Fibroblast of mammary gland (primary cell): ENCODE measurements around the gene TICAM1.
"Not testable (repeated sequence)": the region's sequence is repeated elsewhere in the genome, so short reads cannot be mapped to it uniquely, and the experiment has no call there.

Source experiments
- DNase-seq: peaks from one replicate; pipeline ENCODE4 v3.0.0-alpha.2; 2010; ENCODE audit warnings: low read depth
- H3K4me3 ChIP-seq: 2 replicates; pipeline ENCODE4 v1.5.1; 2011; ENCODE audit warnings: low read depth, mild to moderate bottlenecking, low read length, moderate library complexity; ENCODE audit not compliant: control insufficient read depth
- TF ChIP-seq, protein P1 (sequence below): conservative IDR thresholded peaks from 2 replicates; pipeline ENCODE4 v1.5.1; 2011; ENCODE audit warnings: low read depth, low read length, inconsistent platforms; ENCODE audit not compliant: control insufficient read depth, insufficient read depth

Gene TICAM1

DNA sequence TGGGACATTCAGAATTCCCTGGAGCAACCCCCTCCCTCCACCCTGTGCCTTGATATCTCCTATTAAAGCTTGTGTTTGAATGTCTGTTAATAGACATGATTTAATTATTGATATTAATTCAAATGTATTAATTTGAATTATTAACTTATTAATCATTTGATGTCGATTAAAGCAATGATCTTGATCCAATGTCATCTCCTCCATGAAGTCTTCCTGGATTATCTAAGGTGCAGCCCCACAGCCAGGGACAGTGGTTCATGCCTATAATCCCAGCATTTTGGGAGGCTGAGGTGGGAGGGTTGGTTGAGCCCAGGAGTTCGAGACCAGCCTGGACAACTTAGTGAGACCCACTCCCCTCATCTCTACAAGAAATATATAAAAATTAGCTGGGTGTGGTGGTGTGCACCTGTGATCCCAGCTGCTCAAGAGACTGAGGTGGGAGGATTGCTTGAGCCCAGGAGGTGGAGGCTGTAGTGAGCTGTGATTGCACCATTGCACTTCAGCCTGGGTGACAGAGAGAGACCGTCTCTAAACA, 30.4 kb downstream of the TICAM1 start:
- no peak overlapping the region for H3K4me3 ChIP-seq
- TF ChIP-seq, protein P1, sequence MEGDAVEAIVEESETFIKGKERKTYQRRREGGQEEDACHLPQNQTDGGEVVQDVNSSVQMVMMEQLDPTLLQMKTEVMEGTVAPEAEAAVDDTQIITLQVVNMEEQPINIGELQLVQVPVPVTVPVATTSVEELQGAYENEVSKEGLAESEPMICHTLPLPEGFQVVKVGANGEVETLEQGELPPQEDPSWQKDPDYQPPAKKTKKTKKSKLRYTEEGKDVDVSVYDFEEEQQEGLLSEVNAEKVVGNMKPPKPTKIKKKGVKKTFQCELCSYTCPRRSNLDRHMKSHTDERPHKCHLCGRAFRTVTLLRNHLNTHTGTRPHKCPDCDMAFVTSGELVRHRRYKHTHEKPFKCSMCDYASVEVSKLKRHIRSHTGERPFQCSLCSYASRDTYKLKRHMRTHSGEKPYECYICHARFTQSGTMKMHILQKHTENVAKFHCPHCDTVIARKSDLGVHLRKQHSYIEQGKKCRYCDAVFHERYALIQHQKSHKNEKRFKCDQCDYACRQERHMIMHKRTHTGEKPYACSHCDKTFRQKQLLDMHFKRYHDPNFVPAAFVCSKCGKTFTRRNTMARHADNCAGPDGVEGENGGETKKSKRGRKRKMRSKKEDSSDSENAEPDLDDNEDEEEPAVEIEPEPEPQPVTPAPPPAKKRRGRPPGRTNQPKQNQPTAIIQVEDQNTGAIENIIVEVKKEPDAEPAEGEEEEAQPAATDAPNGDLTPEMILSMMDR: no peak
- no peak for DNase-seq

DNA sequence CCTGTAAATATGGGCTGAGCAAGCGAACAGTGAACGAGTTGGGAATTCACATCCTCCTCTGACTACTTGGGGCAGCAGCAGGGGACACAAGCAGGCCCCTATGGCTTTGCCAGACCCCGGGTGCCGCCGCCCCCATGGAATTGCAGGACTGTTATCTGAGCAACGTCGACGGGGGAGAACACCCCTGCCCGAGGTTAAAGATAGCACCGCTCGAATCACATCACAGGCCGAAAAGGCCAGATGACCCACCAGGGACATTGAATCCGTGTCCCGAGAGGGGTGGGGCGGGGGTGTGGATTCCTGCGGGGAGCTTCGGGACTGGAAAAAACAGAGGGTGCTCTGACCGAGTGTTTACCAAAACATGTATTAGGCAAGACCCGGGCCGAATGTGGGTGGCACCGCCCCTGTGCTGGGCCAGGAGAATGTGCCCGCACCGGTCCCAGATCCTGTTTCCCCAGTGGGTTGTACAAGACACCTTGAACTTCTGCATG, 30.9 kb downstream of the TICAM1 start:
- DNase-seq: no peak
- no peak overlapping the region for H3K4me3 ChIP-seq
- TF ChIP-seq, protein P1: no peak

DNA sequence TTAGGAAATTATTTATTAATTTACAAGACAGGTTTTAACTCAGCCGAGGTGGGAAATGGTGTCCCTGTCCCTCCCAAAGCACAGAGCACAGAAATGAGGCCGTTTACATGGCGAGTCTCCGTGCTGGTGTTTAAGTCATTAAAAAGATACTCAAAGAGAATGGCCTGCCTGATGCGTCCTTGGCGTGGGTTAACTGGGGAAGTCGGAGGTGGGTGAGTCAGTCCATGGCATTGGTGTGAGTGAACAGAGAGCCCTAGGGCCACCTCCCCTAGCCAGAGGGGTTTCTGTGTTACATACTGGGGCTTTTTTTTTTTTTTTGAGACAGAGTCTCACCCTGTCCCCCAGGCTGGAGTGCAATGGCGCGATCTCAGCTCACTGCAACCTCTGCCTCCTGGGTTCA, 36.1 kb downstream of the TICAM1 start:
- TF ChIP-seq, protein P1: no peak
- H3K4me3 ChIP-seq: no peak overlapping the region
- peak; percentile 52 for DNase-seq

DNA sequence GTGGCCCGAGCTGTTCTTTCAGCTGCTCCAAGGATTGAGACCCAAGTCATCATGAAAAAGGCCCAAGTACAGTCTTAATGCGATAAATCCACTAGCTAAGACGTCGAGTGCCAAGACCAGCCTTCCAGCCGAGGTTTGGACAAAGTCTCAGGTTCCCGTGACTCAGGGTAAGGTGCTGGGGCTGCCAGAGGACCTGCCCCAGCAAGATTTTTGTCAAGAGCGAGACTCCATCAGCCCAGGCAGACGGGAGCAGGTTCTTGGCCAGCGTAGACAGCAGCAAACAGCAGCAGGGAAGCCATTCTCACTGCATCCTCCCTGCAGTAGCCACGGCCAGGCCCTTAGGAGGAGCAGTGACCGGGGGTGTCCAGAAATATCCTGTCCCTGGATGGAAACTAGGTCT, 36.5 kb downstream of the TICAM1 start:
- no peak for DNase-seq
- TF ChIP-seq, protein P1: no peak
- H3K4me3 ChIP-seq: no peak overlapping the region

DNA sequence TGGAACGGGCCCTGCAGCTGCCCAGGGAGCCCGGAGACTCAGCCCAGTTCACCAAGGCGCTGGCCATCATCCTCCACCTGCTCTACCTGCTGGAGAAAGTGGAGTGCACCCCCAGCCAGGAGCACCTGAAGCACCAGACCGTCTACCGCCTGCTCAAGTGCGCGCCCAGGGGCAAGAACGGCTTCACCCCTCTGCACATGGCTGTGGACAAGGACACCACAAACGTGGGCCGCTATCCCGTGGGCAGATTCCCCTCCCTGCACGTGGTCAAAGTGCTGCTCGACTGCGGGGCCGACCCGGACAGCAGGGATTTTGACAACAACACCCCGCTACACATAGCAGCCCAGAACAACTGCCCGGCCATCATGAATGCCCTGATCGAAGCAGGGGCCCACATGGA, 38.2 kb downstream of the TICAM1 start:
- DNase-seq, H3K4me3 ChIP-seq: not testable (repeated sequence)

DNA sequence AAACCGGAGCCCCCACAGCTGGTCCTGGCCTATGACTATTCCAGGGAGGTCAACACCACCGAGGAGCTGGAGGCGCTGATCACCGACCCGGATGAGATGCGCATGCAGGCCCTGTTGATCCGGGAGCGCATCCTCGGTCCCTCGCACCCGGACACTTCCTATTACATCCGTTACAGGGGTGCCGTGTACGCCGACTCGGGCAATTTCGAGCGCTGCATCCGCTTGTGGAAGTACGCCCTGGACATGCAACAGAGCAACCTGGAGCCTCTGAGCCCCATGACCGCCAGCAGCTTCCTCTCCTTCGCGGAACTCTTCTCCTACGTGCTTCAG, 38.7 kb downstream of the TICAM1 start:
- not testable (repeated sequence) for DNase-seq
- peak overlapping the region; percentile 66 for H3K4me3 ChIP-seq

DNA sequence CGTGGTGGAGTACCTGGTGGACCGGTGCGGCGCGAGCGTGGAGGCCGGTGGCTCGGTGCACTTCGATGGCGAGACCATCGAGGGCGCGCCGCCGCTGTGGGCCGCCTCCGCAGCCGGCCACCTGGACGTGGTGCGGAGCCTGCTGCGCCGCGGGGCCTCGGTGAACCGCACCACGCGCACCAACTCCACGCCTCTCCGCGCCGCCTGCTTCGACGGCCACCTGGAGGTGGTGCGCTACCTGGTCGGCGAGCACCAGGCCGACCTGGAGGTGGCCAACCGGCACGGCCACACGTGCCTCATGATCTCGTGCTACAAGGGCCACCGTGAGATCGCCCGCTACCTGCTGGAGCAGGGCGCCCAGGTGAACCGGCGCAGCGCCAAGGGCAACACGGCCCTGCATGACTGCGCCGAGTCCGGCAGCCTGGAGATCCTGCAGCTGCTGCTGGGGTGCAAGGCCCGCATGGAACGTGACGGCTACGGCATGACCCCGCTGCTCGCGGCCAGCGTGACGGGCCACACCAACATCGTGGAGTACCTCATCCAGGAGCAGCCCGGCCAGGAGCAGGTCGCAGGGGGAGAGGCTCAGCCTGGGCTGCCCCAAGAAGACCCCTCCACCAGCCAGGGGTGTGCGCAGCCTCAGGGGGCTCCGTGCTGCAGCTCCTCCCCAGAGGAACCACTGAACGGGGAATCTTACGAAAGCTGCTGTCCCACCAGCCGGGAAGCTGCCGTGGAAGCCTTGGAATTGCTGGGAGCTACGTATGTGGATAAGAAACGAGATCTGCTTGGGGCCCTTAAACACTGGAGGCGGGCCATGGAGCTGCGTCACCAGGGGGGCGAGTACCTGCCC, 39.3 kb downstream of the TICAM1 start:
- H3K4me3 ChIP-seq: peak overlapping the region; percentile 66
- DNase-seq: not testable (repeated sequence)

DNA sequence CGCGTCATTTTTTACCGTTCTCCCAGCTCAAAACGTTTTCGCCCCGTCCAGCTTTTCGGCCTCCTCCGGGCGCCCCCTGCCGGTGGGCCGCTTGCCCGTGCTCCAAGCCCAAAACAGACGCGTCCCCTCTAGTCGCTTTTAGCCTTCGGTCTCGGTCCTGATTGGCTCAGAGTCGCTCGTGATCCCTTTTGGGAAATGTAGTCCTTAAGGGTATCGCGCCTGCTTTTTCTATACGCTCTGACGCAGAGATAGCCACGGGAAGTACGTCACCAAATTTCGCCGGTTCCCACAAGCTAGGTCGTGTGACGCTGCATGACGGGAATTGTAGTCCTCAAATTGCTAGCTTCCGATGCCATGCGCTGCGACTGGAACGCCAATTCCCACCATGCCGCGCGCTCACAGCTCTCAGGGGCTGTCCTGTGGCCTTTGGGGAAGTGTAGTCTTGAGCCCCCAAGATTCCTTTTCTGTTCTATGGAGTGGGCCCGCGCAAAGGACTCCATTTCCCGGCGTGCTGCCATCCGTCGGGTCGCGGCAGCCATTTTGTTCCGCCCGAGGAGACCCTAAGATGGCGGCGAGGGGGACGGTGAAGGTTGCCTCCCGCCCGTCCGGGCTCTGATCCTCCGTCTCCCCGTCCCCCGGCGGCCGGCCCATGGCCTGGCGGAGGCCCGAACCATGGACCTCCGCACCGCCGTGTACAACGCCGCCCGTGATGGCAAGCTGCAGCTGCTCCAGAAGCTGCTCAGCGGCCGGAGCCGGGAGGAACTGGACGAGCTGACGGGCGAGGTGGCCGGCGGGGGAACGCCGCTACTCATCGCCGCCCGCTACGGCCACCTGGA, 40.1 kb downstream of the TICAM1 start, which contains the start of gene FEM1A:
TSS of gene FEM1A (plus strand) at position 552 of the 836 bp plus-strand sequence. CDS start at position 673, 121 bp downstream.
- TF ChIP-seq, protein P1: peak; percentile 97
- H3K4me3 ChIP-seq: peak within 1 kb of the TSS; percentile 66
- peak; percentile 100 for DNase-seq

DNA sequence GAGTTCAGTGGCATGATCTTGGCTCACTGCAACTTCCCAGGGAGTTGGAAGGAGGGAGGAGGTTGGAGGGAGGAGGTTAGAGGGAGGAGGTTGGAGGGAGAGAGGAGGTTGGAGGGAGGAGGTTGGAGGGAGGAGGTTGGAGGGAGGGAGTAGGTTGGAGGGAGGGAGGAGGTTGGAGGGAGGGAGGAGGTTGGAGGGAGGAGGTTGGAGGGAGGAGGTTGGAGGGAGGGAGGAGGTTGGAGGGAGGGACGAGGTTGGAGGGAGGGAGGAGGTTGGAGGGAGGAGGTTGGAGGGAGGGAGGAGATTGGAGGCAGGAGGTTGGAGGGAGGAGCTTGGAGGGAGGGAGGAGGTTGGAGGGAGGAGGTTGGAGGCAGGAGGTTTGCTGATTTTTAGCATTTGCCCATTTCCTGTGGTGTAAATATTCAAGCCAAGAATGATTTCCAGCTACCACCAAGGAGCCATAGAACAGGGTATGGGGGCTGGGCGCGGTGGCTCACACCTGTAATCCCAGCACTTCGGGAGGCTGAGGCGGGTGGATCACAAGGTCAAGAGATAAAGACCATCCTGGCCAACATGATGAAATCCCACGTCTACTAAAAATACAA, 45.0 kb downstream of the TICAM1 start:
- not testable (repeated sequence) for DNase-seq, H3K4me3 ChIP-seq
